ENCODE measurements around the gene KRT222. TPM values are rescaled to one million over a fixed set of nuclear protein-coding genes. Genes with fewer than 3 reads are reported as not detected.

Gene KRT222
- not detected for total RNA-seq

GRCh38 chr17:40664582-40665333 is at the start of gene KRT222:
Gene KRT222, minus strand, starts transcription at chr17:40665177. Its CDS starts 78 bp downstream, at chr17:40665099.
- H3K4me1 Mint-ChIP-seq (ENCODE audit: low read depth): peaks cover 9% of the 10 kb centered on the region
- peaks cover 23% of the 10 kb centered on the region for H3K27me3 Mint-ChIP-seq
- no peaks in the 10 kb centered on the region for H3K36me3 Mint-ChIP-seq
- H3K4me3 Mint-ChIP-seq: no peak within 1 kb of the TSS
- ChIA-PET POLR2A (no interaction called here), CTCF (no interaction called here)
- no peak within 1 kb of the TSS for H3K27ac Mint-ChIP-seq
- DNase-seq: no peak
- intact Hi-C loops (cut with micrococcal nuclease): no loop called here
- no peaks in the 10 kb centered on the region for H3K9me3 Mint-ChIP-seq

GRCh38 chr17:40714473-40714872 is 49.5 kb upstream of the KRT222 start:
- Mint-ChIP-seq H3K27me3 (peaks cover 13% of the 10 kb centered on the region), H3K9me3 (no peaks in the 10 kb centered on the region), H3K27ac (no peak overlapping the region), H3K4me1 (ENCODE audit: low read depth) (no peaks in the 10 kb centered on the region), H3K36me3 (no peaks in the 10 kb centered on the region), H3K4me3 (no peak overlapping the region)
- POLR2A ChIA-PET: no interaction called here
- CTCF ChIA-PET: no interaction called here
- no peak for DNase-seq
- intact Hi-C loops (cut with micrococcal nuclease): no loop called here

- POLR2A ChIA-PET: no interaction called here
- no peaks in the 10 kb centered on the region for H3K36me3 Mint-ChIP-seq
- no peak overlapping the region for H3K4me3 Mint-ChIP-seq
- intact Hi-C loops (cut with micrococcal nuclease): no loop called here
- no peaks in the 10 kb centered on the region for H3K4me1 Mint-ChIP-seq (ENCODE audit: low read depth)
- DNase-seq: no peak
- no peaks in the 10 kb centered on the region for H3K9me3 Mint-ChIP-seq
- no peak overlapping the region for H3K27ac Mint-ChIP-seq
- H3K27me3 Mint-ChIP-seq: peaks cover 16% of the 10 kb centered on the region
- CTCF ChIA-PET: no interaction called here
Observed at GRCh38 chr17:40707745-40708144, 42.8 kb upstream of the KRT222 start.

- POLR2A ChIA-PET: no interaction called here
- peaks cover 16% of the 10 kb centered on the region for H3K27me3 Mint-ChIP-seq
Observed at GRCh38 chr17:40705584-40705983, 40.6 kb upstream of the KRT222 start.

GRCh38 chr17:40703652-40704051 is 38.7 kb upstream of the KRT222 start, which contains the start of gene KRT24:
Gene KRT24, minus strand, starts transcription at chr17:40703752. Its CDS starts 59 bp downstream, at chr17:40703693.
- H3K4me1 Mint-ChIP-seq (ENCODE audit: low read depth): no peaks in the 10 kb centered on the region
- peaks cover 20% of the 10 kb centered on the region for H3K27me3 Mint-ChIP-seq
- no peak within 1 kb of the TSS for H3K27ac Mint-ChIP-seq
- no peaks in the 10 kb centered on the region for H3K36me3 Mint-ChIP-seq
- H3K4me3 Mint-ChIP-seq: no peak within 1 kb of the TSS
- CTCF ChIA-PET: interaction anchor here (0.7 to 0.8 kb wide), 3 partner anchors 14 to 1100 kb away, joined by 3 to 4 read pairs (median 3); no protein-coding TSS in a partner anchor
- intact Hi-C loops (cut with micrococcal nuclease): no loop called here
- H3K9me3 Mint-ChIP-seq: no peaks in the 10 kb centered on the region
- DNase-seq: no peak
- POLR2A ChIA-PET: no interaction called here

More at GRCh38 chr17:40705584-40705983, 40.6 kb upstream of the KRT222 start:
- no peak for DNase-seq
- Mint-ChIP-seq H3K4me3 (no peak overlapping the region), H3K27ac (no peak overlapping the region), H3K36me3 (no peaks in the 10 kb centered on the region), H3K4me1 (ENCODE audit: low read depth) (no peaks in the 10 kb centered on the region), H3K9me3 (no peaks in the 10 kb centered on the region)
- CTCF ChIA-PET: interaction anchor here (0.6 to 0.8 kb wide), 2 partner anchors 12 to 20 kb away, joined by 3 to 4 read pairs; no protein-coding TSS in a partner anchor
- intact Hi-C loops (cut with micrococcal nuclease): no loop called here

- DNase-seq: no peak
- no peak overlapping the region for H3K27ac Mint-ChIP-seq
- no peak overlapping the region for H3K4me3 Mint-ChIP-seq
- no peaks in the 10 kb centered on the region for H3K9me3 Mint-ChIP-seq
- intact Hi-C loops (cut with micrococcal nuclease): no loop called here
- H3K4me1 Mint-ChIP-seq (ENCODE audit: low read depth): no peaks in the 10 kb centered on the region
- POLR2A ChIA-PET: no interaction called here
- H3K27me3 Mint-ChIP-seq: peaks cover 18% of the 10 kb centered on the region
- no peaks in the 10 kb centered on the region for H3K36me3 Mint-ChIP-seq
- CTCF ChIA-PET: no interaction called here
Observed at GRCh38 chr17:40702271-40702670, 37.3 kb upstream of the KRT222 start.

- POLR2A ChIA-PET: no interaction called here
- Mint-ChIP-seq H3K27ac (no peak overlapping the region), H3K9me3 (no peaks in the 10 kb centered on the region), H3K27me3 (peaks cover 21% of the 10 kb centered on the region), H3K4me1 (ENCODE audit: low read depth) (no peaks in the 10 kb centered on the region), H3K4me3 (no peak overlapping the region), H3K36me3 (no peaks in the 10 kb centered on the region)
- DNase-seq: no peak
- CTCF ChIA-PET: no interaction called here
- intact Hi-C loops (cut with micrococcal nuclease): no loop called here
Observed at GRCh38 chr17:40699853-40700252, 34.9 kb upstream of the KRT222 start.

GRCh38 chr17:40699371-40699770 is 34.4 kb upstream of the KRT222 start:
- Mint-ChIP-seq H3K36me3 (no peaks in the 10 kb centered on the region), H3K27ac (no peak overlapping the region), H3K4me1 (ENCODE audit: low read depth) (no peaks in the 10 kb centered on the region), H3K9me3 (no peaks in the 10 kb centered on the region), H3K4me3 (no peak overlapping the region), H3K27me3 (peaks cover 21% of the 10 kb centered on the region)
- no peak for DNase-seq
- ChIA-PET POLR2A (no interaction called here), CTCF (no interaction called here)
- intact Hi-C loops (cut with micrococcal nuclease): no loop called here

- no peak overlapping the region for H3K4me3 Mint-ChIP-seq
- no peaks in the 10 kb centered on the region for H3K36me3 Mint-ChIP-seq
- H3K4me1 Mint-ChIP-seq (ENCODE audit: low read depth): no peaks in the 10 kb centered on the region
- intact Hi-C loops (cut with micrococcal nuclease): no loop called here
- POLR2A ChIA-PET: no interaction called here
- CTCF ChIA-PET: interaction anchor here (1.0 to 1.8 kb wide), 3 partner anchors 77 to 951 kb away, joined by 3 read pairs; no protein-coding TSS in a partner anchor
- no peak overlapping the region for H3K27ac Mint-ChIP-seq
- peaks cover 16% of the 10 kb centered on the region for H3K27me3 Mint-ChIP-seq
- no peaks in the 10 kb centered on the region for H3K9me3 Mint-ChIP-seq
- no peak for DNase-seq
Observed at GRCh38 chr17:40697297-40697696, 32.3 kb upstream of the KRT222 start.

- no peak for DNase-seq
- Mint-ChIP-seq H3K9me3 (no peaks in the 10 kb centered on the region), H3K36me3 (no peaks in the 10 kb centered on the region), H3K27ac (no peak overlapping the region), H3K4me3 (no peak overlapping the region), H3K27me3 (peaks cover 16% of the 10 kb centered on the region), H3K4me1 (ENCODE audit: low read depth) (no peaks in the 10 kb centered on the region)
- intact Hi-C loops (cut with micrococcal nuclease): no loop called here
- CTCF ChIA-PET: interaction anchor here (1.0 to 1.8 kb wide), 2 partner anchors 77 to 107 kb away, joined by 3 read pairs; no protein-coding TSS in a partner anchor
- POLR2A ChIA-PET: no interaction called here
Observed at GRCh38 chr17:40696651-40697072, 31.7 kb upstream of the KRT222 start.

- no peaks in the 10 kb centered on the region for H3K36me3 Mint-ChIP-seq
- ChIA-PET POLR2A (no interaction called here), CTCF (interaction anchor here (1.8 kb wide), 1 partner anchor 76 kb away, joined by 3 read pairs; no protein-coding TSS in a partner anchor)
- no peaks in the 10 kb centered on the region for H3K4me1 Mint-ChIP-seq (ENCODE audit: low read depth)
- intact Hi-C loops (cut with micrococcal nuclease): no loop called here
- H3K4me3 Mint-ChIP-seq: no peak overlapping the region
- H3K9me3 Mint-ChIP-seq: no peaks in the 10 kb centered on the region
- H3K27me3 Mint-ChIP-seq: peaks cover 16% of the 10 kb centered on the region
- no peak for DNase-seq
- H3K27ac Mint-ChIP-seq: no peak overlapping the region
Observed at GRCh38 chr17:40695874-40696472, 31.0 kb upstream of the KRT222 start.

GRCh38 chr17:40694584-40694983 is 29.6 kb upstream of the KRT222 start:
- Mint-ChIP-seq H3K4me3 (no peak overlapping the region), H3K4me1 (ENCODE audit: low read depth) (no peaks in the 10 kb centered on the region), H3K36me3 (no peaks in the 10 kb centered on the region), H3K9me3 (no peaks in the 10 kb centered on the region), H3K27me3 (peaks cover 12% of the 10 kb centered on the region), H3K27ac (no peak overlapping the region)
- intact Hi-C loops (cut with micrococcal nuclease): no loop called here
- ChIA-PET POLR2A (no interaction called here), CTCF (interaction anchor here (1.1 kb wide), 1 partner anchor 11 kb away, joined by 4 read pairs; no protein-coding TSS in a partner anchor)
- no peak for DNase-seq

Data from activated CD4-positive, alpha-beta memory T cell treated with anti-CD3 and anti-CD28 coated beads for 36 hours (primary cell).